Cardiac fibroblast (primary cell): ENCODE measurements around the gene EPB41L1.
A peak's percentile ranks its signal among the peaks of the same experiment; 100 is the strongest.

ENCODE experiments used
- DNase-seq, 2 donors: peaks; one replicate each; pipeline versions ENCODE4 v3.0.0 to v3.0.0-alpha.2; 2010; ENCODE audit warnings: low read depth in 2 of 2
- H3K4me3 ChIP-seq, 2 donors: replicated peaks in 1 of 2; 1 replicate in 1 of 2; 2 replicates in 1 of 2; pipeline ENCODE4 v1.5.1; 2011; ENCODE audit warnings: low read depth in 2 of 2, low read length in 2 of 2, mild to moderate bottlenecking in 2 of 2, moderate library complexity in 1 of 2
- TF ChIP-seq, protein P1 (sequence below): IDR thresholded peaks from one replicate; pipeline ENCODE4 v1.5.1; 2011; ENCODE audit warnings: low read depth, mild to moderate bottlenecking, low read length, inconsistent platforms

The EPB41L1 gene

DNA sequence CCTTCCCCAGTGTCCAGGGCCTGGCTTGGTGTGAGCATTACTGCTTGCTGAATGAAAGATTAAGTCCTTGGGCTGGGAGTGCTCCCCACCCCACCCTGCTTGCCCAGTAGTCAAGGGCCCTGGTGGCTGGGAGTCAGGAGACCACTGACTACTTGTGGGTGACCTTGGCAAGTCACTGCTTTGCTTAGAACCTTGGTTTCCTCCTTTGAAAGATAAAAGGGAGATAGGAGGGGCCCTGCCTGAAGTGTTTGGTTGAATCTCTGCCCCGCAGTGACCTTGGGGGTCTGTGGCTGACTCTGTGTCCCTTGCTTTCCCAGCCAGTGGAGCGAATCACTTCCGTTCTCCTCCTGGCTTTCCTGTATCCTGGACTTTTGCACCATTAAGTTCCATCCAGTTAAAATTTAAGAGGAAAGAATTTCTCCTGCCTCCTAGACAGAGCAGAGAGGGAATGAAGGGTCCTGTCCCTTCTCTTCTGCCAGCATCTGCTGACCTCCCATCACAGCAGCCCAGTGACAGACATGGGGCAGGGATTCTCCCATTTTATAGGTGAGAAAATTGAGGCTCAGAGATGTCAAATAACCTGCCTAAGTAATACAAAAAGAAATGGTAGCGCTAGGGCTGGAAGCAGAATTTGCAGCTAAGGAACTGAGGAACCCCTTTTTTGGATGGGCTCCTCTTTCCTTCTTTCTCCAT is 3.5 kb upstream of the EPB41L1 start:
- no peak overlapping the region for H3K4me3 ChIP-seq
- TF ChIP-seq, protein P1, sequence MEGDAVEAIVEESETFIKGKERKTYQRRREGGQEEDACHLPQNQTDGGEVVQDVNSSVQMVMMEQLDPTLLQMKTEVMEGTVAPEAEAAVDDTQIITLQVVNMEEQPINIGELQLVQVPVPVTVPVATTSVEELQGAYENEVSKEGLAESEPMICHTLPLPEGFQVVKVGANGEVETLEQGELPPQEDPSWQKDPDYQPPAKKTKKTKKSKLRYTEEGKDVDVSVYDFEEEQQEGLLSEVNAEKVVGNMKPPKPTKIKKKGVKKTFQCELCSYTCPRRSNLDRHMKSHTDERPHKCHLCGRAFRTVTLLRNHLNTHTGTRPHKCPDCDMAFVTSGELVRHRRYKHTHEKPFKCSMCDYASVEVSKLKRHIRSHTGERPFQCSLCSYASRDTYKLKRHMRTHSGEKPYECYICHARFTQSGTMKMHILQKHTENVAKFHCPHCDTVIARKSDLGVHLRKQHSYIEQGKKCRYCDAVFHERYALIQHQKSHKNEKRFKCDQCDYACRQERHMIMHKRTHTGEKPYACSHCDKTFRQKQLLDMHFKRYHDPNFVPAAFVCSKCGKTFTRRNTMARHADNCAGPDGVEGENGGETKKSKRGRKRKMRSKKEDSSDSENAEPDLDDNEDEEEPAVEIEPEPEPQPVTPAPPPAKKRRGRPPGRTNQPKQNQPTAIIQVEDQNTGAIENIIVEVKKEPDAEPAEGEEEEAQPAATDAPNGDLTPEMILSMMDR, result no peak
- no peak for DNase-seq

DNA sequence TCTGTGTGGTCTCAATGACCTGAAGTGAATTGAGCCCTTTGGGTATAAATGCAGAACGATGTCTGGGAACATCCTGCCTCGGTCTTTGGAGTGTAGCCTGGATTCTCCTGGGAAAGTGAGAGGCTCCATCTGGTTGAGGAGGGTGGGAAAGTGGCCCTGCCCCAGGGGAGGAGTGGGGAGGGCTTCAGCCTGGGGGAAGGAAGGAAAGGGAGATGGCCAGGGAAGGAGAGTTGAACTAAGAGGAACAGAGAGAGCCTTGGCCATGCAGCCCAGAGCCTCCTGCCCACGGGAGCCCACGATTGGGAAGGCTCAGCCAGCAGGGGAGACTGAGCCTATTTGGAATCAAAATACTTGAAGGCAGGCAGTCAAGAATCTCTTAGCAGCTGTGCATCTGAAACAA is 2.3 kb upstream of the EPB41L1 start:
- no peak overlapping the region for H3K4me3 ChIP-seq
- DNase-seq, result peak in 1 of 2 donors; percentile 29
- TF ChIP-seq, protein P1, result no peak

DNA sequence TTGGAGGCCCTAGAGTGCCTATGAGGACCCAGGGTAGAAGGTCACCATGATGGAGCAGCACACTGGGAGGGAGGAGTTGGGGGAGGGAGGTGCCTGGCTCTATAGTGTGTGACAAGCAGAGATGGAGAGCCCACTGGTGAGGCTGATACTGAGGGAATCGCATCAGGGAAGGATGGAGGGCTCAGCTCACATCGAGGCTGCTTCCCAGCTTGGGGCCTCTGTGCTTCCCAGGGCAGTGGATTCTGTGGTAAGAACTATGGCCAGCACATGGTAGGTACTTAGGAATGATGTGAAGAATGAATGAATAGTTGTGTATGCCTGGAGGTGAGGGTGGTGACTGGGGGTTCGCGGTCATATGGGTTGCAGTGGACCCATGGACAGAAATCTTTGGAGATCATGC is 1.3 kb upstream of the EPB41L1 start:
- DNase-seq, result no peak
- no peak overlapping the region for H3K4me3 ChIP-seq
- TF ChIP-seq, protein P1, result no peak

DNA sequence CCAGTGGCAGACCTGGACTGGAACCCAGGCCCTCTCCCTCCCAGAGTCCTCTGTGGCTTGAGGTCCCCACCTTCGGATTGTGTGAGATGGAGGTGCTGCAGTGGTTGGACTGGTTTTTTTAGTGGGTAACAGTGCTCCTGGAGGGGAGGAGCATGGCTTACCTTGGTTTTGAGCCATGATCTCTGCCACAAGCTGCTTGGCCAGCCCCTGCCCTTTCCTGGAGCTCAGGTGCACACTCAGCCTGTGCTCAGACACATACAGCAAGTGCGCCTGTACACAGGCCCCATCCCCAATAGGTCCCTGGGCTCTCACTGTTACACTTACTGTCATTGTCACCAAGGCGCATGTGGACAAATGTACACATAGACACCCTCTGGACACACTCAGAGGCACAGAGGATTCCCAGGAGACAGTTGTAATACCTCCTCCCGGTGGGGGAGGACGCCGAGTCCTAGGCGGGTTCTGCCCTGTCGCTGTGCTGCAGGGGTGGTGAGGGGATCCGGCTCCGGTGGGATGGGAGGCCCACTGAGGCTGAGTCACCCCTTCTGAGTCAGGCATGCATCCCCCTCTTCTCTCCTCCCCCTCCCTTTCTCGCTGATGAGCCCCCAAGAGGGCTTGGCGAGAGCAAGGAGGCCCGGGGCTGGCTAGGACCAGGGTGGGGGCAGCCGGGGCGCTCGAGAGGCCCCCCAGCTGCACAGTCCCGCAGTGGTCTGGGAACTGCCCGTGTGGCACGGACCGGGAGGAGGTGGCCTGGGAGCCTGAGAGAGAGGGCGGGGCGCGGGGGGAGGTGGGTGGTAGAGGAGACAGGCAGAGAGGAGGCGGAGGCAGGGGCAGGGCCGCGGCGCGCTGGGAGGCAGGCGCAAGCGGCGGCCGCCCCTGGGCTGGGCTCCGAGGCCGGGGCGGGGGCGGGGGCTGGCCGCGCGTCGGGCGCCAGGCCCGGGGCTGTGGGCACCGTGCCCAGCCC is 522 bp upstream of the EPB41L1 start:
- peak; percentile 55 to 82 for DNase-seq
- TF ChIP-seq, protein P1, result no peak
- H3K4me3 ChIP-seq, result peak overlapping the region; percentile 59 to 62

DNA sequence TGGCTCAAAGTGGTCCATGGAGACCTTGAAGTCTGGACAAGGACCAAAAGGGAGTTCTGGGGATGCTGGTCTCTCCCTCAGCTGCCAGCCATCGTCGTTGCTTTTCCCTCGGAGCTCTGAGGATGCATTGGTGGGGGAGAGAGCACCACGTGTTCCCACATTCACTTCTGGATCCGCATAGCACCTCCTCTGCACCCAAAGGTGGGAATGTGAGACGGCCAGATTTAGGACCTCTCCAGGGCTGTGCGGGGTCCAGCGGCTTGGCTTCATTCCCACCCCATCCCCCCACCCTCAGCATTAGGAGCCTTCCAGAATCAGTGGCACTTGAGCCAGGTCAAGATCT is 1.1 kb downstream of the EPB41L1 start:
- TF ChIP-seq, protein P1, result no peak
- H3K4me3 ChIP-seq, result no peak overlapping the region
- no peak for DNase-seq

DNA sequence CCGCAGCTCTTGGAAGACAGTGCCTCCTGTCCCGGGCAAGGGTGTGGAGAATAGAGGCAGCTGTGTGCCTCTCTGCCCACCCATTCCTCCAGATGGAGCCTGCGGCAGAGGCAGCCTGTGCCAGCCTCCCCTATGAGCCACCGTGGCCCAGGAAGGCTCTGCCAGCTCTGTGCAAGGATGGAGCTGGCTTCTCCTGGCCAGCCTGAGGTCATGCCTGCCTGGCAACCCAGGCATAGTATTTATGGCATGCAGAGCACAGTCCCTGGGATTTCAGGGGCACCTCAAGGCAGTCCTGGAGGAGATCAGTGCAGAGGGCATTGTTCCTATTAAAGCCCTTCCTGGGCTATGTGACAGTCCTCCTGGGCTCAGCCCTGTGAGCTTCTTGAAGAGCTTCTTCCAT is 1.5 kb downstream of the EPB41L1 start:
- DNase-seq, result no peak
- TF ChIP-seq, protein P1, result no peak
- no peak overlapping the region for H3K4me3 ChIP-seq
